ENCODE data around the gene SYT9. TPM values are rescaled to one million over a fixed set of nuclear protein-coding genes. Genes with fewer than 3 reads are reported as not detected.
A peak's percentile ranks its signal among the peaks of the same experiment; 100 is the strongest.

Gene SYT9
- total and polyA plus RNA-seq, 4 donors, result 0.05 to 5.4 (median 2.6) TPM

DNA sequence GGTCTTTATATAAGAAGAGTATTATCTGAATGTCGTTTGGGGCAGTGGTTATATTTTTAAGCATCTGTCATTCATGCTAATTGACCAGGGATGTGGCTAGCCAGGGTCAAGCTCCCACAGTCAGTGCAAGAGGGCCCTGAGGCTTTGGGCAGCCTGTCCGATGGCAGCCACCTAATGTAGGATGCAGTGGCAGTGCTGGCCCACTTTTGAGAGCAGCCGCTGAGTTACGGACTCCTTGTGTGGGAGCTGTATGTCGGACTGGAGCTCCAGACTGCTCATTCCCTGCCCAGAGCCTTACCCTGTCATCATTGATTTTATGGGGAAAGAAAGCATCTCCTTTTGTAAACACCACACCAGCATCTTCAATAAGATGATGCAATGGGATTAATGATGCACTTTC, 99.5 kb downstream of the SYT9 start:
- DNase-seq (ENCODE audit: low spot score), result no peak
- H3K4me1 ChIP-seq (ENCODE audit: control insufficient read depth in 4 of 4, insufficient read depth in 4 of 4, low read length in 3 of 4), result no peaks in the 10 kb centered on the region
- H3K9ac ChIP-seq (ENCODE audit: low read depth in 1 of 2, low read length in 2 of 2), result no peak overlapping the region
- TF ChIP-seq, protein P1, sequence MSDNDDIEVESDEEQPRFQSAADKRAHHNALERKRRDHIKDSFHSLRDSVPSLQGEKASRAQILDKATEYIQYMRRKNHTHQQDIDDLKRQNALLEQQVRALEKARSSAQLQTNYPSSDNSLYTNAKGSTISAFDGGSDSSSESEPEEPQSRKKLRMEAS (IDR thresholded peaks at IDR 0.05), result no peak
- TF ChIP-seq EGR1 (IDR thresholded peaks at IDR 0.05; ENCODE audit: low read depth in 2 of 2), result no peak
- TF ChIP-seq, protein P2, sequence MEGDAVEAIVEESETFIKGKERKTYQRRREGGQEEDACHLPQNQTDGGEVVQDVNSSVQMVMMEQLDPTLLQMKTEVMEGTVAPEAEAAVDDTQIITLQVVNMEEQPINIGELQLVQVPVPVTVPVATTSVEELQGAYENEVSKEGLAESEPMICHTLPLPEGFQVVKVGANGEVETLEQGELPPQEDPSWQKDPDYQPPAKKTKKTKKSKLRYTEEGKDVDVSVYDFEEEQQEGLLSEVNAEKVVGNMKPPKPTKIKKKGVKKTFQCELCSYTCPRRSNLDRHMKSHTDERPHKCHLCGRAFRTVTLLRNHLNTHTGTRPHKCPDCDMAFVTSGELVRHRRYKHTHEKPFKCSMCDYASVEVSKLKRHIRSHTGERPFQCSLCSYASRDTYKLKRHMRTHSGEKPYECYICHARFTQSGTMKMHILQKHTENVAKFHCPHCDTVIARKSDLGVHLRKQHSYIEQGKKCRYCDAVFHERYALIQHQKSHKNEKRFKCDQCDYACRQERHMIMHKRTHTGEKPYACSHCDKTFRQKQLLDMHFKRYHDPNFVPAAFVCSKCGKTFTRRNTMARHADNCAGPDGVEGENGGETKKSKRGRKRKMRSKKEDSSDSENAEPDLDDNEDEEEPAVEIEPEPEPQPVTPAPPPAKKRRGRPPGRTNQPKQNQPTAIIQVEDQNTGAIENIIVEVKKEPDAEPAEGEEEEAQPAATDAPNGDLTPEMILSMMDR (IDR thresholded peaks at IDR 0.05; ENCODE audit: low read depth, low read length, missing input control), result no peak
- no peak for TF ChIP-seq FOXA1 (IDR thresholded peaks at IDR 0.05)
- TF ChIP-seq, protein P3, sequence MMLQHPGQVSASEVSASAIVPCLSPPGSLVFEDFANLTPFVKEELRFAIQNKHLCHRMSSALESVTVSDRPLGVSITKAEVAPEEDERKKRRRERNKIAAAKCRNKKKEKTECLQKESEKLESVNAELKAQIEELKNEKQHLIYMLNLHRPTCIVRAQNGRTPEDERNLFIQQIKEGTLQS (IDR thresholded peaks at IDR 0.05), result no peak
- no peak for TF ChIP-seq YY1 (IDR thresholded peaks at IDR 0.05)
- TF ChIP-seq FOXA2 (IDR thresholded peaks at IDR 0.05), result no peak
- TF ChIP-seq GABPA (IDR thresholded peaks at IDR 0.05 in 1 of 2, conservative IDR thresholded peaks at IDR 0.05 in 1 of 2), result no peak
- TF ChIP-seq HNF4A (conservative IDR thresholded peaks at IDR 0.05), result no peak
- TF ChIP-seq, protein P4, sequence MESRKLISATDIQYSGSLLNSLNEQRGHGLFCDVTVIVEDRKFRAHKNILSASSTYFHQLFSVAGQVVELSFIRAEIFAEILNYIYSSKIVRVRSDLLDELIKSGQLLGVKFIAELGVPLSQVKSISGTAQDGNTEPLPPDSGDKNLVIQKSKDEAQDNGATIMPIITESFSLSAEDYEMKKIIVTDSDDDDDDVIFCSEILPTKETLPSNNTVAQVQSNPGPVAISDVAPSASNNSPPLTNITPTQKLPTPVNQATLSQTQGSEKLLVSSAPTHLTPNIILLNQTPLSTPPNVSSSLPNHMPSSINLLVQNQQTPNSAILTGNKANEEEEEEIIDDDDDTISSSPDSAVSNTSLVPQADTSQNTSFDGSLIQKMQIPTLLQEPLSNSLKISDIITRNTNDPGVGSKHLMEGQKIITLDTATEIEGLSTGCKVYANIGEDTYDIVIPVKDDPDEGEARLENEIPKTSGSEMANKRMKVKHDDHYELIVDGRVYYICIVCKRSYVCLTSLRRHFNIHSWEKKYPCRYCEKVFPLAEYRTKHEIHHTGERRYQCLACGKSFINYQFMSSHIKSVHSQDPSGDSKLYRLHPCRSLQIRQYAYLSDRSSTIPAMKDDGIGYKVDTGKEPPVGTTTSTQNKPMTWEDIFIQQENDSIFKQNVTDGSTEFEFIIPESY (IDR thresholded peaks at IDR 0.05), result no peak
- no peak for TF ChIP-seq NR2F2 (IDR thresholded peaks at IDR 0.05)
- TF ChIP-seq TAF1 (conservative IDR thresholded peaks at IDR 0.05), result no peak
- TF ChIP-seq RAD21 (IDR thresholded peaks at IDR 0.05), result no peak
- no peak for TF ChIP-seq SP1 (IDR thresholded peaks at IDR 0.05)
- H3K27me3 ChIP-seq (ENCODE audit: control insufficient read depth in 4 of 4, insufficient read depth in 4 of 4, low read length in 3 of 4), result no peaks in the 10 kb centered on the region
- WGBS, result 70% methylated on average over 5 of the region's 5 CpGs
- H3K4me3 ChIP-seq (ENCODE audit: low read depth in 1 of 3, low read length in 3 of 3), result no peak overlapping the region
- H3K36me3 ChIP-seq (ENCODE audit: control insufficient read depth in 4 of 4, insufficient read depth in 3 of 4, low read depth in 1 of 4, low read length in 3 of 4), result no peaks in the 10 kb centered on the region
- H3K9me3 ChIP-seq (ENCODE audit: control insufficient read depth in 4 of 4, low read length in 3 of 4), result no peaks in the 10 kb centered on the region
- H3K27ac ChIP-seq (ENCODE audit: low read depth in 1 of 2, low read length in 2 of 2), result no peak overlapping the region

DNA sequence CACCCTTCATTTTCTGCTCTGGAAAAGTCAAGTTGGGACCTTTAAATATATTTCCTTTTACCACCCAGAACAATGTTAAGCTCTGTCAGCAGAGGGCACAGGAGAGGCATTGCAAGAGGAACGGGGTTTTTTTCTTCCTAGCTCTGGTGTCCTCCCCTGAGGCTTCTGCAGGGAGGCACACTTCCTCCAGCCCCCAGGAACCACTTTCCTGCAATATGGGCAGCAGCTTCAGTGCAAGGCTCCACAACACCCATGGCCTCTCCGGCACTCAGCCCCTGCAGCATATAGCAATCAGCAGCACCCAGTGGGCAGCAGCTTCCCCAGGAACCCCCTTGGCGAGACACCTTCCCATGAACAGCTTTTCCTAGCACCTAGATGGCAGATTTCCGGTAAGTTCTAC, 101.4 kb downstream of the SYT9 start:
- 49% methylated on average over 4 of the region's 4 CpGs for WGBS
- Histone ChIP-seq H3K9me3 (ENCODE audit: control insufficient read depth in 4 of 4, low read length in 3 of 4) (no peaks in the 10 kb centered on the region), H3K4me1 (ENCODE audit: control insufficient read depth in 4 of 4, insufficient read depth in 4 of 4, low read length in 3 of 4) (no peaks in the 10 kb centered on the region), H3K4me3 (ENCODE audit: low read depth in 1 of 3, low read length in 3 of 3) (no peak overlapping the region), H3K27me3 (ENCODE audit: control insufficient read depth in 4 of 4, insufficient read depth in 4 of 4, low read length in 3 of 4) (no peaks in the 10 kb centered on the region), H3K9ac (ENCODE audit: low read depth in 1 of 2, low read length in 2 of 2) (no peak overlapping the region), H3K36me3 (ENCODE audit: control insufficient read depth in 4 of 4, insufficient read depth in 3 of 4, low read depth in 1 of 4, low read length in 3 of 4) (no peaks in the 10 kb centered on the region), H3K27ac (ENCODE audit: low read depth in 1 of 2, low read length in 2 of 2) (no peak overlapping the region)
- TF ChIP-seq RAD21 (IDR thresholded peaks at IDR 0.05) (peak; percentile 58 to 77), HNF4A (conservative IDR thresholded peaks at IDR 0.05) (no peak), HNF4G (IDR thresholded peaks at IDR 0.05) (no peak)
- TF ChIP-seq, protein P2 (IDR thresholded peaks at IDR 0.05; ENCODE audit: low read depth, low read length, missing input control), result peak; percentile 38
- TF ChIP-seq, protein P1 (IDR thresholded peaks at IDR 0.05), result no peak
- DNase-seq (ENCODE audit: low spot score), result no peak

All from liver (tissue), 9 donors.